ENCODE measurements around the gene ARHGAP1. TPM values are rescaled to one million over a fixed set of nuclear protein-coding genes. Genes with fewer than 3 reads are reported as not detected.

ARHGAP1 gene
- total and polyA plus RNA-seq, 4 donors = 26.2 to 67.6 (median 43.3) TPM

- Histone ChIP-seq H3K4me1 (ENCODE audit: control insufficient read depth, insufficient read depth, low read length) (peaks cover 14% of the 10 kb centered on the region), H3K9me3 (ENCODE audit: control insufficient read depth, insufficient read depth, low read length) (no peaks in the 10 kb centered on the region), H3K27ac (ENCODE audit: low read depth, low read length) (no peak overlapping the region), H3K36me3 (ENCODE audit: control insufficient read depth, insufficient read depth, low read length) (peaks cover 70% of the 10 kb centered on the region), H3K27me3 (ENCODE audit: control insufficient read depth, insufficient read depth, low read length) (no peaks in the 10 kb centered on the region), H3K4me3 (ENCODE audit: low read depth, low read length) (no peak overlapping the region)
- DNase-seq (ENCODE audit: low read depth in 4 of 6, low spot score in 6 of 6) = no peak
- WGBS (ENCODE audit: insufficient coverage) = no CpG with 5 or more reads among the region's 3 CpGs
These were observed 16.1 kb downstream of the ARHGAP1 start for GRCh38 chr11:46684367-46684766.

- H3K9me3 ChIP-seq (ENCODE audit: control insufficient read depth, insufficient read depth, low read length) = no peaks in the 10 kb centered on the region
- 100% methylated on average over 8 of the region's 11 CpGs for WGBS (ENCODE audit: insufficient coverage)
- DNase-seq (ENCODE audit: low read depth in 4 of 6, low spot score in 6 of 6) = no peak
- no peak overlapping the region for H3K4me3 ChIP-seq (ENCODE audit: low read depth, low read length)
- peaks cover 12% of the 10 kb centered on the region for H3K4me1 ChIP-seq (ENCODE audit: control insufficient read depth, insufficient read depth, low read length)
- H3K36me3 ChIP-seq (ENCODE audit: control insufficient read depth, insufficient read depth, low read length) = peaks cover 79% of the 10 kb centered on the region
- no peak overlapping the region for H3K27ac ChIP-seq (ENCODE audit: low read depth, low read length)
- no peaks in the 10 kb centered on the region for H3K27me3 ChIP-seq (ENCODE audit: control insufficient read depth, insufficient read depth, low read length)
These were observed 17.4 kb downstream of the ARHGAP1 start for GRCh38 chr11:46682773-46683752.

GRCh38 chr11:46681814-46682213 lies 18.6 kb downstream of the ARHGAP1 start:
- no peak overlapping the region for H3K4me3 ChIP-seq (ENCODE audit: low read depth, low read length)
- H3K27ac ChIP-seq (ENCODE audit: low read depth, low read length) = no peak overlapping the region
- H3K27me3 ChIP-seq (ENCODE audit: control insufficient read depth, insufficient read depth, low read length) = no peaks in the 10 kb centered on the region
- no peak for DNase-seq (ENCODE audit: low read depth in 4 of 6, low spot score in 6 of 6)
- peaks cover 5% of the 10 kb centered on the region for H3K4me1 ChIP-seq (ENCODE audit: control insufficient read depth, insufficient read depth, low read length)
- WGBS (ENCODE audit: insufficient coverage) = 99% methylated on average over 11 of the region's 11 CpGs
- no peaks in the 10 kb centered on the region for H3K9me3 ChIP-seq (ENCODE audit: control insufficient read depth, insufficient read depth, low read length)
- H3K36me3 ChIP-seq (ENCODE audit: control insufficient read depth, insufficient read depth, low read length) = peaks cover 81% of the 10 kb centered on the region

- Histone ChIP-seq H3K4me3 (ENCODE audit: low read depth, low read length) (no peak overlapping the region), H3K27ac (ENCODE audit: low read depth, low read length) (no peak overlapping the region), H3K9me3 (ENCODE audit: control insufficient read depth, insufficient read depth, low read length) (no peaks in the 10 kb centered on the region), H3K4me1 (ENCODE audit: control insufficient read depth, insufficient read depth, low read length) (peaks cover 7% of the 10 kb centered on the region), H3K36me3 (ENCODE audit: control insufficient read depth, insufficient read depth, low read length) (peaks cover 82% of the 10 kb centered on the region), H3K27me3 (ENCODE audit: control insufficient read depth, insufficient read depth, low read length) (no peaks in the 10 kb centered on the region)
- WGBS (ENCODE audit: insufficient coverage) = 95% methylated on average over 19 of the region's 22 CpGs
- DNase-seq (ENCODE audit: low read depth in 4 of 6, low spot score in 6 of 6) = no peak
These were observed 19.6 kb downstream of the ARHGAP1 start for GRCh38 chr11:46680815-46681214.

- Histone ChIP-seq H3K4me3 (ENCODE audit: low read depth, low read length) (no peak overlapping the region), H3K36me3 (ENCODE audit: control insufficient read depth, insufficient read depth, low read length) (peaks cover 82% of the 10 kb centered on the region), H3K27ac (ENCODE audit: low read depth, low read length) (no peak overlapping the region), H3K4me1 (ENCODE audit: control insufficient read depth, insufficient read depth, low read length) (peaks cover 12% of the 10 kb centered on the region), H3K9me3 (ENCODE audit: control insufficient read depth, insufficient read depth, low read length) (no peaks in the 10 kb centered on the region), H3K27me3 (ENCODE audit: control insufficient read depth, insufficient read depth, low read length) (no peaks in the 10 kb centered on the region)
- DNase-seq (ENCODE audit: low read depth in 4 of 6, low spot score in 6 of 6) = no peak
- WGBS (ENCODE audit: insufficient coverage) = 91% methylated on average over 20 of the region's 21 CpGs
These were observed 20.2 kb downstream of the ARHGAP1 start for GRCh38 chr11:46680164-46680760.

GRCh38 chr11:46679241-46680163 lies 20.9 kb downstream of the ARHGAP1 start:
- WGBS (ENCODE audit: insufficient coverage) = 96% methylated on average over 25 of the region's 26 CpGs
- DNase-seq (ENCODE audit: low read depth in 4 of 6, low spot score in 6 of 6) = no peak

GRCh38 chr11:46678741-46679130 lies 21.7 kb downstream of the ARHGAP1 start:
- H3K36me3 ChIP-seq (ENCODE audit: control insufficient read depth, insufficient read depth, low read length) = peaks cover 89% of the 10 kb centered on the region
- no peaks in the 10 kb centered on the region for H3K9me3 ChIP-seq (ENCODE audit: control insufficient read depth, insufficient read depth, low read length)
- H3K4me1 ChIP-seq (ENCODE audit: control insufficient read depth, insufficient read depth, low read length) = peaks cover 16% of the 10 kb centered on the region
- WGBS (ENCODE audit: insufficient coverage) = 91% methylated on average over 8 of the region's 9 CpGs
- H3K4me3 ChIP-seq (ENCODE audit: low read depth, low read length) = no peak overlapping the region
- no peaks in the 10 kb centered on the region for H3K27me3 ChIP-seq (ENCODE audit: control insufficient read depth, insufficient read depth, low read length)
- DNase-seq (ENCODE audit: low read depth in 4 of 6, low spot score in 6 of 6) = no peak
- H3K27ac ChIP-seq (ENCODE audit: low read depth, low read length) = no peak overlapping the region

More at GRCh38 chr11:46679241-46680163, 20.9 kb downstream of the ARHGAP1 start:
- Histone ChIP-seq H3K4me1 (ENCODE audit: control insufficient read depth, insufficient read depth, low read length) (peaks cover 16% of the 10 kb centered on the region), H3K36me3 (ENCODE audit: control insufficient read depth, insufficient read depth, low read length) (peaks cover 85% of the 10 kb centered on the region), H3K27ac (ENCODE audit: low read depth, low read length) (no peak overlapping the region), H3K27me3 (ENCODE audit: control insufficient read depth, insufficient read depth, low read length) (no peaks in the 10 kb centered on the region), H3K4me3 (ENCODE audit: low read depth, low read length) (no peak overlapping the region), H3K9me3 (ENCODE audit: control insufficient read depth, insufficient read depth, low read length) (no peaks in the 10 kb centered on the region)

- no peaks in the 10 kb centered on the region for H3K9me3 ChIP-seq (ENCODE audit: control insufficient read depth, insufficient read depth, low read length)
- 95% methylated on average over 5 of the region's 10 CpGs for WGBS (ENCODE audit: insufficient coverage)
- H3K27me3 ChIP-seq (ENCODE audit: control insufficient read depth, insufficient read depth, low read length) = no peaks in the 10 kb centered on the region
- peaks cover 89% of the 10 kb centered on the region for H3K36me3 ChIP-seq (ENCODE audit: control insufficient read depth, insufficient read depth, low read length)
- H3K27ac ChIP-seq (ENCODE audit: low read depth, low read length) = no peak overlapping the region
- peaks cover 16% of the 10 kb centered on the region for H3K4me1 ChIP-seq (ENCODE audit: control insufficient read depth, insufficient read depth, low read length)
- no peak overlapping the region for H3K4me3 ChIP-seq (ENCODE audit: low read depth, low read length)
- DNase-seq (ENCODE audit: low read depth in 4 of 6, low spot score in 6 of 6) = no peak
These were observed 22.3 kb downstream of the ARHGAP1 start for GRCh38 chr11:46677991-46678740.

- Histone ChIP-seq H3K27ac (ENCODE audit: low read depth, low read length) (no peak overlapping the region), H3K4me3 (ENCODE audit: low read depth, low read length) (no peak overlapping the region), H3K27me3 (ENCODE audit: control insufficient read depth, insufficient read depth, low read length) (no peaks in the 10 kb centered on the region), H3K36me3 (ENCODE audit: control insufficient read depth, insufficient read depth, low read length) (peaks cover 92% of the 10 kb centered on the region), H3K9me3 (ENCODE audit: control insufficient read depth, insufficient read depth, low read length) (no peaks in the 10 kb centered on the region), H3K4me1 (ENCODE audit: control insufficient read depth, insufficient read depth, low read length) (peaks cover 16% of the 10 kb centered on the region)
- WGBS (ENCODE audit: insufficient coverage) = 78% methylated on average over 8 of the region's 8 CpGs
- DNase-seq (ENCODE audit: low read depth in 4 of 6, low spot score in 6 of 6) = no peak
These were observed 23.2 kb downstream of the ARHGAP1 start for GRCh38 chr11:46677169-46677568.

Data from spinal cord (tissue), 10 donors.